ENCODE measurements around the gene HDHD3.
"Not testable (repeated sequence)": the region's sequence is repeated elsewhere in the genome, so short reads cannot be mapped to it uniquely, and the experiment has no call there.

HDHD3 gene

DNA sequence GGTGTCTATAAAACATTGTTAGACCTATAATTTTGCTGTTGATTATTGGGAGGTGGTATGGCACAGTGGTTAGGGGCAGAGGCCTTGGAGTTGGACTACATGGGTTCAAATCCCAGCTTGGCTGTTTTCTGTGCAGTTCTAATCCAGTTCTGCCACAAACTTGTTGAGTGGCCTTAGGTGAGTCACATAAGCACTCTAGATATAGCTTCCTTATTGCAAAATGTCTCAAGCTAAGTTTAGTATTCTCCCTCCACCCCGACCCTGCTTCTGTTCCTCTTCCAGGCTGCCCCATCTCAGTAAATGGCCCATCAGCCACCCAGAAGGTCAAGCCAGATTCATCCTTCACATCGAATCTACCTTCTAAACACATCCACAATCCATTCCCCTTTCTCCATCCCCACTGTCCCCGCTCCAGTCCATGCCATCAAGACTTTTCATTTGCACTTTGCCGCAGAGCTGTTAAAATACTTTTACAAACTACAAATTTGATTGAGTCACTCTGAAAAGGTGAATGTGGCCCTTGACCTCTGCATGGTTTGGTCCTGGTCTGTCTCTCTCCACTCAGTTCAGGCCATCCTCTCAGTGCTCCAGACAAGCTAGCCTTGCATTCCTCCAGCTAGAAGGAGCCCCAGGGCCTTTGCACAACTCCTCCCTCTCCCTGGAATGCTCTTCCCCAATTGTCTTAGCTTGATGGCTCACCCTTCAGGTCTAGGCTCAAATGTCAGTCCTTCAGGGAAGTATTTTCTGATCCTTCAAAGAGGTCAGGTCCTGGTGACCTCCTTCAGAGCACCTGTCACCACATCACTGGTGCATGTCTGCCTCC is 10.0 kb upstream of the HDHD3 start:
- no peak for TF ChIP-seq TCF4 (CRISPR knock-in tag; IDR thresholded peaks at IDR 0.05; ENCODE audit: borderline replicate concordance)
- no peak for ATAC-seq

DNA sequence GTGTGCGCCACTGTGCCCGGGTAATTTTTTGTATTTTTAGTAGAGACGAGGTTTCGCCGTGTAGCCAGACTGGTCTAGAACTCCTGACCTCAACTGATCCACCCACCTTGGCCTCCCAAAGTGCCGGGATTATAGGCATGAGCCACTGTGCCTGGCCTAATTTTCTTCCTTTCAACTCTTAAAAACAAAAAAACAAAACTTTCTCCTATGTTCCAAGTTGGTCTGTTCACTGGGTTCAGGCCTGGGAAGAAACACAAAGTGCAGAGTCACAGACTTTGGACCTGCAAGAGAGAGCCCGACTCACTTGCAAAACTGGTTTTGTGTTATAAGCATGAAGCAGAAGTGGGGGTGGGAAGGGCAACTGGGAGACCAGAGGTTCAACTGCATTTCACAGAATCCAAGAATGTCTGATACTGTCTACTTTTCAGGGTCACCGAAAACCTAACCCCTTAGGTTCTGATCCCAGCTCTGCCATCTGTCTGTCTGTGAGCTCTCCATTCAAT is 5.2 kb upstream of the HDHD3 start:
- no peak for ATAC-seq
- TF ChIP-seq ZNF565 (CRISPR knock-in tag; conservative IDR thresholded peaks at IDR 0.05; ENCODE audit: low read depth), result no peak
- TF ChIP-seq, protein P1, sequence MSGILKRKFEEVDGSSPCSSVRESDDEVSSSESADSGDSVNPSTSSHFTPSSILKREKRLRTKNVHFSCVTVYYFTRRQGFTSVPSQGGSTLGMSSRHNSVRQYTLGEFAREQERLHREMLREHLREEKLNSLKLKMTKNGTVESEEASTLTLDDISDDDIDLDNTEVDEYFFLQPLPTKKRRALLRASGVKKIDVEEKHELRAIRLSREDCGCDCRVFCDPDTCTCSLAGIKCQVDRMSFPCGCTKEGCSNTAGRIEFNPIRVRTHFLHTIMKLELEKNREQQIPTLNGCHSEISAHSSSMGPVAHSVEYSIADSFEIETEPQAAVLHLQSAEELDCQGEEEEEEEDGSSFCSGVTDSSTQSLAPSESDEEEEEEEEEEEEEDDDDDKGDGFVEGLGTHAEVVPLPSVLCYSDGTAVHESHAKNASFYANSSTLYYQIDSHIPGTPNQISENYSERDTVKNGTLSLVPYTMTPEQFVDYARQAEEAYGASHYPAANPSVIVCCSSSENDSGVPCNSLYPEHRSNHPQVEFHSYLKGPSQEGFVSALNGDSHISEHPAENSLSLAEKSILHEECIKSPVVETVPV (CRISPR knock-in tag; IDR thresholded peaks at IDR 0.05), result no peak

DNA sequence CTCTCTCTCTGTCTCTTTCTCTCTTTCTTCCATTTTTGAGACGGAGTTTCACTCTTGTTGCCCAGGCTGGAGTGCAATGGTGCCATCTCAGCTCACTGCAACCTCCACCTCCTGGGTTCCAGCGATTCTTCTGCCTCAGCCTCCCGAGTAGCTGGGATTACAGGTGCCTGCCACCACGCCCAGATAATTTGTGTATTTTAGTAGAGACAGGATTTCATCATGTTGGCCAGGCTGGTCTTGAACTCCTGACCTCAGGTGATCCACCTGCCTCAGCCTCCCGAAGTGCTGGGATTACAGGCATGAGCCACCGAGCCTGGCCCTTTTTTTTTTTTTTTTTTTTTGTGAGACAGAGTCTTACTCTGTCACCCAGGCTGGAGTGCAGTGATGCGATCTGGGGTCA is 4.7 kb upstream of the HDHD3 start:
- not testable (repeated sequence) for ATAC-seq

DNA sequence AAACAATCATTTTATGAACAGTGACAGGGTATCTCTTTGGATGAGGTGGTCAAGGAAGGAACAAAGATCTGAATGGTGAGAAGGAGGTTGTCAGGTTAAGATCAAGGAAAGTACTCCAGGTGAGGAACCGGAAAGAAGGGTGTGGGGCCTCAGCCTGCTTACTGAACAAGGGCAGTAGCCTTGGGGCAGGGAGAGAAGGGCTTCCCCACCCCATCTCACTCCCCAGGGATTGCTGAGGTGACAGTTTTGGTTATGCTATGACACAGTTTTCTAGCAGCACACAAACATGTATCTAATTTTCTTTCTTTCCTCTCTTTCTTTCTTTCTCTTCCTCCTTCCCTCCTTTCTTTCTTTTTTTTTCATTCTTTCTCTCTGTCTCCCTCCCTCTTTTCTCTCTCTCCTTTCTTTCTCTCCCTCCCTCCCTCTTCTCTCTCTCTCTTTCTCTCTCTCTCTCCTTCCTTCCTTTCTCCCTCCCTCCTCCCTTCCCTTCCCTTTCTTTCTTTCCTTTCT is 4.1 kb upstream of the HDHD3 start:
- ATAC-seq, result no peak

DNA sequence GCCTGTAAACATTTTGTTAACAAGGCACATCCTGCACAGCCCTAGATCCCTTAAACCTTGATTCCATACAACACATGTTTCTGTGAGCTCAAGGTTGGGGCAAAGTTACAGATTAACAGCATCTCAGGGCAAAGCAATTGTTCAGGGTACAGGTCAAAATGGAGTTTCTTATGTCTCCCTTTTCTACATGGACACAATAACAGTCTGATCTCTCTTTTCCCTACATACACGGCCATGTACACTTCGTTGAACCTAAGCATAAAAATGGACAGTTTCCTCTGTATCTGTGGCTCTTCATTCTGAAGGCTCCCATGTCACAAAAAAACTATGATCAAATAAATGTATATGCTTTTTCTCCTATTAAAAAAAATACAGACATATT is 3.0 kb upstream of the HDHD3 start:
- not testable (repeated sequence) for ATAC-seq

More for the DNA sequence above, 4.1 kb upstream of the HDHD3 start:
- TF ChIP-seq TCF4 (CRISPR knock-in tag; IDR thresholded peaks at IDR 0.05; ENCODE audit: borderline replicate concordance), result no peak
- TF ChIP-seq RARB (CRISPR knock-in tag; IDR thresholded peaks at IDR 0.05), result no peak
- TF ChIP-seq CSDC2 (CRISPR knock-in tag; IDR thresholded peaks at IDR 0.05), result no peak
- no peak for TF ChIP-seq GLIS3 (CRISPR knock-in tag; IDR thresholded peaks at IDR 0.05)
- TF ChIP-seq, protein P1 (CRISPR knock-in tag; IDR thresholded peaks at IDR 0.05), result no peak
- TF ChIP-seq ZC3H10 (CRISPR knock-in tag; IDR thresholded peaks at IDR 0.05), result no peak
- TF ChIP-seq, protein P2, sequence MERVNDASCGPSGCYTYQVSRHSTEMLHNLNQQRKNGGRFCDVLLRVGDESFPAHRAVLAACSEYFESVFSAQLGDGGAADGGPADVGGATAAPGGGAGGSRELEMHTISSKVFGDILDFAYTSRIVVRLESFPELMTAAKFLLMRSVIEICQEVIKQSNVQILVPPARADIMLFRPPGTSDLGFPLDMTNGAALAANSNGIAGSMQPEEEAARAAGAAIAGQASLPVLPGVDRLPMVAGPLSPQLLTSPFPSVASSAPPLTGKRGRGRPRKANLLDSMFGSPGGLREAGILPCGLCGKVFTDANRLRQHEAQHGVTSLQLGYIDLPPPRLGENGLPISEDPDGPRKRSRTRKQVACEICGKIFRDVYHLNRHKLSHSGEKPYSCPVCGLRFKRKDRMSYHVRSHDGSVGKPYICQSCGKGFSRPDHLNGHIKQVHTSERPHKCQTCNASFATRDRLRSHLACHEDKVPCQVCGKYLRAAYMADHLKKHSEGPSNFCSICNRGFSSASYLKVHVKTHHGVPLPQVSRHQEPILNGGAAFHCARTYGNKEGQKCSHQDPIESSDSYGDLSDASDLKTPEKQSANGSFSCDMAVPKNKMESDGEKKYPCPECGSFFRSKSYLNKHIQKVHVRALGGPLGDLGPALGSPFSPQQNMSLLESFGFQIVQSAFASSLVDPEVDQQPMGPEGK (CRISPR knock-in tag; IDR thresholded peaks at IDR 0.05; ENCODE audit: borderline replicate concordance), result no peak
- TF ChIP-seq ZFP3 (CRISPR knock-in tag; IDR thresholded peaks at IDR 0.05), result no peak

DNA sequence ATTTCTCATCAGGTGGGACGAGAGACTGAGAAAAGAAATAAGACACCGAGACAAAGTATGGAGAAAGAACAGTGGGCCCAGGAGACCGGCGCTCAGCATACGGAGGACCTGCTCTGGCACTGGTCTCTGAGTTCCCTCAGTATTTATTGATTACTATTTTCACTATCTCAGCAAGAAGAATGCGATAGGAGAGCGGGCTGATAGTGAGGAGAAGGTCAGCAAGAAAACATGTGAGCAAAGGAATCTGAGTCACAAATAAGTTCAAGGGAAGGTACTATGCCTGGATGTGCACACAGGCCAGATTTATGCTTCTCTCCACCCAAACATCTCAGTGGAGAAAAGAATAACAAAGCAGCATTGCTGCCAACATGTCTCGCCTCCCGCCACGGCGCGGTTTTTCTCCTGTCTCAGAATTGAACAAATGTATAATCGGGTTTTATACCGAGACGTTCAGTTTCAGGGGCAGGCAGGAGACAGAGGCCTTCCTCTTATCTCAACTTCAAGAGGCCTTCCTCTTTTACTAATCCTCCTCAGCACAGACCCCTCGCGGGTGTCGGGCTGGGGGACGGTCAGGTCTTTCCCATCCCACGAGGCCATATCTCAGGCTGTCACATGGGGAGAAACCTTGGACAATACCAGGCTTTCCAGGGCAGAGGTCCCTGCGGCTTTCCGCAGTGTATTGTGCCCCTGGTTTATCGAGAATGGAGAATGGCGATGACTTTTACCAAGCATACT is 2.5 kb upstream of the HDHD3 start:
- not testable (repeated sequence) for ATAC-seq

DNA sequence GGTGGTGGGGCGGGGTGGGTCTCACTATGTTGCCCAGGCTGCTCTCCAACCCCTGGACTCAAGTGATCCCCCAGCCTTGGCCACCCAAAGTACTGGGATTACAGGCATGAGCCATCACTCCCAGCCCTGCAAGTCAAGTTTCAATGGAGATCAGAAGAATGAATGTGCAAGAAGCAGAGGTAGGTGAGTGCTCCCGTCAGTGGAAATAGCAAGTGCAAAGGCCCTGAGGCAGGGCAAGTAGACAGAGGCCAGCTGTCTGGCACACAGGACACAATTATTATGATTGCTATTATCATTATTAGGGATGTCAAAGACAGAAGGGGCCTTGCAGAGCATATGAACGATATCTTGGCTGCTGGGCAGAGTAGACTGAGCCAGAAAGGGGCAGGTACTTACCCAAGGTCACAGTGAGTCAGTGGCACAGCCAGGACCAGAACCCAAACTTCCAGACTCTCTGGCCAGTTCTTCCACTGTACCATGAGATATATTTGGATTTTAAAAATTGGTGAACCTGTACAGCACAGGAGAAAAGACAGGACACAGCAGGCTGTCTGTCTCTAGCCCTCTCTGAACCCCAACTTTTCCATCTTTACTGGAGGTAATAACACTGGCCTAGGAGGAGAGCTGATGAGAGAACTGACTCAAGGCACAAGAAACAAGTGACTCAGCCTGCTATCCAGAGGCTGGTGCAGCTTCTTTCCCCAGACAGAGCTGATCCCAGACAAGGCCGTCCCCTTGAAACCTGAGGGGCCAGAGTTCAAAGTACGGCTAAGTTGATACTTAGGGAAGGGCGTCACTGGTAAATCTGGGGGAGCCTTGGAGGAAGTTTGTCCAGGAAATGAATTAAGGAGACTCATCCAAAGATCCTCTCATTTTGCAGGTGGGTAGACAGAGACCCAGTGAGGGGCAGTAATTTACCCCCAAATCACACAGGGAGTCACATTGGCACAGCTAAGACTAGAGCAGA is 1.4 kb downstream of the HDHD3 start:
- no peak for ATAC-seq
- TF ChIP-seq ZC3H10 (CRISPR knock-in tag; IDR thresholded peaks at IDR 0.05) (no peak), ZNF70 (CRISPR knock-in tag; IDR thresholded peaks at IDR 0.05) (no peak), ZFP3 (CRISPR knock-in tag; IDR thresholded peaks at IDR 0.05) (no peak), GLIS3 (CRISPR knock-in tag; IDR thresholded peaks at IDR 0.05) (no peak), POU6F1 (CRISPR knock-in tag; IDR thresholded peaks at IDR 0.05; ENCODE audit: borderline replicate concordance, low read depth) (no peak), ZFP30 (CRISPR knock-in tag; IDR thresholded peaks at IDR 0.05) (no peak), ARNTL (CRISPR knock-in tag; IDR thresholded peaks at IDR 0.05; ENCODE audit: borderline replicate concordance, low read depth) (no peak)
- TF ChIP-seq, protein P1 (CRISPR knock-in tag; IDR thresholded peaks at IDR 0.05), result no peak
- TF ChIP-seq, protein P2 (CRISPR knock-in tag; IDR thresholded peaks at IDR 0.05; ENCODE audit: borderline replicate concordance), result no peak
